Gastrocnemius medialis (tissue), 4 donors: Measurements from ENCODE around the gene CD7. TPM values are rescaled to one million over a fixed set of nuclear protein-coding genes. Genes with fewer than 3 reads are reported as not detected.

Experiments
- ATAC-seq, 2 donors: fragments of 150-250 bp; one replicate each; pipeline ENCODE4 v1.9.1; 2016
- DNase-seq, 2 donors: peaks; one replicate each; pipeline ENCODE4 v3.0.0-alpha.2; 2019
- H3K27ac ChIP-seq, 4 donors: fragments of 200-600 bp; sonication (generic); 1 replicate in 1 of 4; 2 replicates in 3 of 4; pipeline ENCODE4 v1.5.1; 2016 to 2018; ENCODE audit warnings: mild to moderate bottlenecking in 2 of 4, moderate library complexity in 1 of 4
- H3K27me3 ChIP-seq, 3 donors: fragments of 200-600 bp; sonication (generic) in 2 of 3; 1 replicate in 1 of 3; 2 replicates in 2 of 3; pipeline versions ENCODE4 v1.5.1 to v1.6.0; 2016 to 2019; ENCODE audit warnings: mild to moderate bottlenecking in 1 of 3, moderate library complexity in 1 of 3
- H3K36me3 ChIP-seq, 2 donors: fragments of 200-600 bp; sonication (generic) in 1 of 2; one replicate each; pipeline ENCODE4 v1.5.1; 2017 to 2018
- H3K4me1 ChIP-seq, 2 donors: fragments of 200-600 bp; sonication (generic) in 1 of 2; one replicate each; pipeline ENCODE4 v1.5.1; 2016 to 2017; ENCODE audit warnings: mild to moderate bottlenecking in 2 of 2
- H3K4me3 ChIP-seq, 4 donors: fragments of 200-600 bp; sonication (generic) in 3 of 4; 1 replicate in 1 of 4; 2 replicates in 3 of 4; pipeline ENCODE4 v1.5.1; 2016 to 2019; ENCODE audit warnings: mild to moderate bottlenecking in 2 of 4
- H3K9me3 ChIP-seq, 3 donors: fragments of 200-600 bp; sonication (generic) in 2 of 3; 1 replicate in 1 of 3; 2 replicates in 2 of 3; pipeline ENCODE4 v1.5.1; 2016 to 2019
- CTCF ChIP-seq, 5 experiments: fragments of 450-650 bp in 3 of 5; fragments of 200-600 bp in 2 of 5; sonication (generic) in 2 of 5; IDR thresholded peaks in 4 of 5; conservative IDR thresholded peaks in 1 of 5; 1 replicate in 4 of 5; 2 replicates in 1 of 5; pipeline ENCODE4 v1.5.1; 2016 to 2019; ENCODE audit warnings: antibody characterized with exemption in 5 of 5, mild to moderate bottlenecking in 3 of 5, moderate library complexity in 3 of 5
- POLR2A ChIP-seq, 2 donors: fragments of 450-650 bp; IDR thresholded peaks; one replicate each; pipeline ENCODE4 v1.6.1; 2017; ENCODE audit warnings: antibody characterized with exemption in 2 of 2, mild to moderate bottlenecking in 2 of 2, moderate library complexity in 2 of 2
- in situ Hi-C, 4 donors: fragments of 200-750 bp; cut with MboI; loops; one replicate each; pipeline versions ENCODE4 v1.15.0 to v1.8.0; 2017; ENCODE audit warnings: low sequenced_read_pairs in 4 of 4
- intact Hi-C: fragments of 100-400 bp; cut with DNase I; formaldehyde crosslinking; loops from one replicate; pipeline ENCODE4 v1.15.1; 2023; ENCODE audit warnings: low total_unique reads
- total RNA-seq, 4 donors: library from RNA; depleted of rRNA; stranded (reverse); fragments of >200 nt; gene quantifications; one replicate each; pipeline versions ENCODE4 v1.1.0 to v1.2.3, GENCODE V29; 2016

Gene CD7
- total RNA-seq, 4 donors from 2014 or later, result 1.7 TPM; not detected in 3

DNA sequence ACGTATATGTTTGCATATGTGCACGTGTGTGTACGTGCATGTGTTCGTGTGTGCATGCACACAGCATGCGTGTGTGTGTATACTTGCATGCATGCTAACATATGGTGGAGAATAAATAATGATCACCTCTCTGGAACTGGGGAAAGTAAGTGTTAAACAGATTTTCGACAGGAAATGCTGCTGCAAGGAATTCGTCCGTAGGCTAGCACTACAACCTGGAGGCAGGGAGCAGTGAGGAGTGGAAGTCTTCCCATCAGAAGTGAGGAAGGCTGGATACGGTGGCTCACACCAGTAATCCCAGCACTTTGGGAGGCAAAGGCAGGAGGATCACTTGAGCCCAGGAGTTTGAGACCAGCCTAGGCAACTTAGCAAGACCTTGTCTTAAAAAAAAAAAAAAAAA, 39.1 kb downstream of the CD7 start:
- ATAC-seq, result no peak
- TF ChIP-seq POLR2A (IDR thresholded peaks at IDR 0.05) (no peak), CTCF (IDR thresholded peaks at IDR 0.05 in 4 of 5, conservative IDR thresholded peaks at IDR 0.05 in 1 of 5) (no peak)
- intact Hi-C loops, result no loop called here
- Histone ChIP-seq H3K36me3 (no peaks in the 10 kb centered on the region), H3K27me3 (no peaks in the 10 kb centered on the region), H3K4me1 (peaks cover 8 to 9% of the 10 kb centered on the region in 2 donors), H3K27ac (no peak overlapping the region), H3K9me3 (no peaks in the 10 kb centered on the region), H3K4me3 (no peak overlapping the region)
- in situ Hi-C loops, result no loop called here
- no peak for DNase-seq

GRCh38 chr17:82277851-82278250, 39.6 kb downstream of the CD7 start:
- intact Hi-C loops, result no loop called here
- no peaks in the 10 kb centered on the region for H3K9me3 ChIP-seq
- in situ Hi-C loops, result no loop called here

DNA sequence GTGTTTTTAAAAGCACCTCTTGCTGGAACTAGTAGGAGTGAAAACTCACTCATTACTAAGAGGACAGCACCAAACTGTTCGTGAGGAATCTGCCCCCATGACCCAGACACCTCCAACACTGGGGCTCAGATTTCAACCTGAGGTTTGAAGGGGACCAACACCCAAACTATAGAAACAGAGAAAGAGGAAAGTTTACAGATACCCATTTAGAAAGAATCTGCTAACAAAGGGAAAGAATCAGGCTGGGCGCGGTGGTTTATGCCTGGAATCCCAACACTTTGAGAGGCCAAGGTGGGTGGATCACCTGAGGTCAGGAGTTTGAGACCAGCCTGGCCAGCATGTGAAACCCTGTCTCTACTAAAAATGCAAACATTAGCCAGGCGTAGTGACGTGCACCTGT, 40.5 kb downstream of the CD7 start:
- intact Hi-C loops (no loop called here), in situ Hi-C loops (no loop called here)
- no peak for ATAC-seq
- H3K4me1 ChIP-seq, result peaks cover 14 to 16% of the 10 kb centered on the region in 2 donors
- H3K27me3 ChIP-seq, result no peaks in the 10 kb centered on the region
- no peak for DNase-seq
- no peak overlapping the region for H3K27ac ChIP-seq
- TF ChIP-seq POLR2A (IDR thresholded peaks at IDR 0.05) (no peak), CTCF (IDR thresholded peaks at IDR 0.05 in 4 of 5, conservative IDR thresholded peaks at IDR 0.05 in 1 of 5) (no peak)
- H3K4me3 ChIP-seq, result no peak overlapping the region
- H3K36me3 ChIP-seq, result peaks cover 0 to 3% of the 10 kb centered on the region in 2 donors
- no peaks in the 10 kb centered on the region for H3K9me3 ChIP-seq

More at GRCh38 chr17:82277851-82278250, 39.6 kb downstream of the CD7 start:
- ATAC-seq (no peak), DNase-seq (no peak)
- Histone ChIP-seq H3K27ac (no peak overlapping the region), H3K4me1 (peaks cover 8 to 9% of the 10 kb centered on the region in 2 donors), H3K27me3 (no peaks in the 10 kb centered on the region), H3K36me3 (no peaks in the 10 kb centered on the region), H3K4me3 (no peak overlapping the region)
- no peak for TF ChIP-seq POLR2A (IDR thresholded peaks at IDR 0.05)
- TF ChIP-seq CTCF (IDR thresholded peaks at IDR 0.05 in 4 of 5, conservative IDR thresholded peaks at IDR 0.05 in 1 of 5), result no peak

- ATAC-seq, result no peak
- no peaks in the 10 kb centered on the region for H3K9me3 ChIP-seq
- in situ Hi-C loops (no loop called here), intact Hi-C loops (no loop called here)
- H3K27ac ChIP-seq, result no peak overlapping the region
- no peak for TF ChIP-seq CTCF (IDR thresholded peaks at IDR 0.05 in 4 of 5, conservative IDR thresholded peaks at IDR 0.05 in 1 of 5)
- no peak for TF ChIP-seq POLR2A (IDR thresholded peaks at IDR 0.05)
- H3K4me3 ChIP-seq, result no peak overlapping the region
- H3K4me1 ChIP-seq, result peaks cover 27 to 30% of the 10 kb centered on the region in 2 donors
- H3K36me3 ChIP-seq, result peaks cover 0 to 12% of the 10 kb centered on the region in 2 donors
- DNase-seq, result no peak
- H3K27me3 ChIP-seq, result no peaks in the 10 kb centered on the region
Measured at GRCh38 chr17:82275326-82275725, 42.1 kb downstream of the CD7 start.
